HG02981 (cell line): Measurements from ENCODE around the gene ADGRF4.
A peak's percentile ranks its signal among the peaks of the same experiment; 100 is the strongest.

ENCODE experiments used
- ATAC-seq: cut with Tn5 transposase; IDR thresholded peaks from one replicate; pipeline ENCODE4 v1.9.1; 2021; ENCODE audit warnings: mild to moderate bottlenecking, moderate library complexity; ENCODE audit not compliant: unreplicated experiment

ADGRF4 gene, protein sequence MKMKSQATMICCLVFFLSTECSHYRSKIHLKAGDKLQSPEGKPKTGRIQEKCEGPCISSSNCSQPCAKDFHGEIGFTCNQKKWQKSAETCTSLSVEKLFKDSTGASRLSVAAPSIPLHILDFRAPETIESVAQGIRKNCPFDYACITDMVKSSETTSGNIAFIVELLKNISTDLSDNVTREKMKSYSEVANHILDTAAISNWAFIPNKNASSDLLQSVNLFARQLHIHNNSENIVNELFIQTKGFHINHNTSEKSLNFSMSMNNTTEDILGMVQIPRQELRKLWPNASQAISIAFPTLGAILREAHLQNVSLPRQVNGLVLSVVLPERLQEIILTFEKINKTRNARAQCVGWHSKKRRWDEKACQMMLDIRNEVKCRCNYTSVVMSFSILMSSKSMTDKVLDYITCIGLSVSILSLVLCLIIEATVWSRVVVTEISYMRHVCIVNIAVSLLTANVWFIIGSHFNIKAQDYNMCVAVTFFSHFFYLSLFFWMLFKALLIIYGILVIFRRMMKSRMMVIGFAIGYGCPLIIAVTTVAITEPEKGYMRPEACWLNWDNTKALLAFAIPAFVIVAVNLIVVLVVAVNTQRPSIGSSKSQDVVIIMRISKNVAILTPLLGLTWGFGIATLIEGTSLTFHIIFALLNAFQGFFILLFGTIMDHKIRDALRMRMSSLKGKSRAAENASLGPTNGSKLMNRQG

DNA sequence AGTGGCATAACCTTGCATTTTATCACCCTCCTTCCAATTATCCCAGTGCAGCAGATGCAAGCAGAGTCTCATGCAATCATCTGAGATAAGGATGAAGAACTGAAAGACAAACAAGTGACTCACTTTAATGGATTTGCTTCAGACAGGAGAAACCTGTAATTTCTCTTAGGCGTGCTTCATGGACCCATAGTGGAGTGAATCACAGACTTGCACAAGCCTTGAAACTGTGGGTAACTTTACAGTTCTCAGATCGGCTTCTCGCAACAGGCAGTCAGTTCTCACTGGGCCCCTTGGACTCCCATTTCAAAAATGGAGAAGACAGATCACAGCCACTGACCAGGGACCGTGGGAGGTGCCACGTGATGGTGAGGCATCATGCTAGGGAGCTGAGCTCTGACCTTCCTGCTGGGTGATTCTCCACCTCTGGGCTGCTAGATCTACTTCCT, at the start of gene ADGRF4:
ADGRF4 (plus strand) TSS at position 239 of the 446 bp plus-strand sequence. CDS start 8,666 bp downstream, outside the sequence.
- ATAC-seq, result no peak

DNA sequence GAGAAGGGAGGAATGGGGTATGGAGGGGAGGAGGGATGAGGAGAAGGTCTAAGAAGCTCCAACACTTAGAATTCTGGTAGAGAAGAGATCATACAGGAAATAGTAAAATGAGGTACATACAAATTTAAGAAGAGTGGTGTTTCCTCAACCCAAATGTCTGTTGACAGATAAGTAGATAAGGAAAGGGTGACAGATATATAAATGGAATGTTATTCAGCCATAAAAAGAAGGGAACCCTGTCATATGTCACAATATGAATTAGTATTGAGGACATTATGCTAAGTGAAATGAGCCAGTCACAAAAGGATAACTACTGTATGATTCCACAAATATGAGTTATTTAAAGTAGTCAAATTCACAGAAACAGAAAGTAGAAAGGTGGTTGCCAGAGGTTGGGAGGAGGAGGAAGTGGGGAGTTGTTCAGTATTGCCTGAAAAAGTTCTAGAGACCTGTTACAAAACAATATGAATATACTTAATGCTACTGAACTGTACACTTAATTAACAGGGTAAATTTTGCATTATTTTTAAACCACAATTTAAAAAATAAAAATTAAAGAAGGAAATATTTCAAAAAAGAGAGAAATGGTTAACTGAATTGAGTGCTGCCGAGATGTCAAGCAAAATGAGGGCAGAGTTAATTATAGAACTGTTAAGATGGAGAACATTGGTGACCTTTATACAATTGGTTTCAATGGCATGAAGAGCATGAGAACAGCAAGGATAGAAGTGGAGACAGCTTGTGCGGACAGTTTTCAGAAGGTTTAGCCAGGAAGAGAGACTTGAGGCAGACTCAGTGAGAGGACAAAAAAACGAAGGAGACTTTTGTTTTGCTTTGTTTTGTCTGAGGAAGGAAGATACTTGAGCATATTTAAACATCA, 47.6 kb upstream of the ADGRF4 start:
- peak; percentile 69 for ATAC-seq

DNA sequence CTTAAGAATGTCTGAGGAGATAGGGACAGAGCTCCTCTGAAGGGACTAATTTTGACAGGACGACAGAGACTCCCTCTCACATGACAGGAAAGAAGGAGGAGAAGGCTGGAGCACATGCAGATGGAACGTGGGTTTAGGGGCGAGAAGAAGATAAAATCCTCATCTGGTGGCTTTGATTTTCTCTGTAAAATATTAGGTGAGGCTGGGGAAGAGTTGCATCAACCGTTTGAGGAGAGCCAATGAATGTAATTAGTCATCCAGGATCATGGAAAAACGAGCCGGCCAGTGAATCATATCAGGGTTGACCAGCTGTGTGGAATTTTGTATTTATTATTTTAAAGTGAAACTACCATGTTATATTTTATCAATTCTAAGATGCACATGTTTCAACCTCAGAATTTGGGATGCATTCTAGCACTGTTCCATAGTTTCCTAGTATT, 46.9 kb upstream of the ADGRF4 start:
- ATAC-seq, result no peak

- ATAC-seq, result no peak
These were observed 44.7 kb upstream of the ADGRF4 start for GRCh38 chr6:47653706-47654105.

DNA sequence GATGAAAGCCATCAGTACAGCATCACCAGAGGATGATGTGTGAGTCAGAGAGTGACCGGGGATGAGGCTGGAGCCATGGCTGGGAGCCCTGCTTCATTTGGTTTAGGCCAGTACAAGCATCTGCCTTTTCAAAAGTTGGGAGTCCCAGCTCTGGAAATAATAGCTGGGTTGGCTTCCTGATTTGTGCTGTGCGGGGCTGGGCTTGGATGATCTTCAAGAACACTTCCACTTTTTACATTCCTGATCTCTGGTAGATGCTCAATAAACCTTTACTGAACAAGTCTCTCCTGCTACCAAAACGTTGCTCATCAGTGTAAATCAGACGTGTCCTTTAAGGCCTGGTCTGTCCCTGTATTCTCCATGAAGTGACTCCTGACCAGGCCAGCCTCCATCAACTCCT, 44.1 kb upstream of the ADGRF4 start:
- ATAC-seq, result no peak

DNA sequence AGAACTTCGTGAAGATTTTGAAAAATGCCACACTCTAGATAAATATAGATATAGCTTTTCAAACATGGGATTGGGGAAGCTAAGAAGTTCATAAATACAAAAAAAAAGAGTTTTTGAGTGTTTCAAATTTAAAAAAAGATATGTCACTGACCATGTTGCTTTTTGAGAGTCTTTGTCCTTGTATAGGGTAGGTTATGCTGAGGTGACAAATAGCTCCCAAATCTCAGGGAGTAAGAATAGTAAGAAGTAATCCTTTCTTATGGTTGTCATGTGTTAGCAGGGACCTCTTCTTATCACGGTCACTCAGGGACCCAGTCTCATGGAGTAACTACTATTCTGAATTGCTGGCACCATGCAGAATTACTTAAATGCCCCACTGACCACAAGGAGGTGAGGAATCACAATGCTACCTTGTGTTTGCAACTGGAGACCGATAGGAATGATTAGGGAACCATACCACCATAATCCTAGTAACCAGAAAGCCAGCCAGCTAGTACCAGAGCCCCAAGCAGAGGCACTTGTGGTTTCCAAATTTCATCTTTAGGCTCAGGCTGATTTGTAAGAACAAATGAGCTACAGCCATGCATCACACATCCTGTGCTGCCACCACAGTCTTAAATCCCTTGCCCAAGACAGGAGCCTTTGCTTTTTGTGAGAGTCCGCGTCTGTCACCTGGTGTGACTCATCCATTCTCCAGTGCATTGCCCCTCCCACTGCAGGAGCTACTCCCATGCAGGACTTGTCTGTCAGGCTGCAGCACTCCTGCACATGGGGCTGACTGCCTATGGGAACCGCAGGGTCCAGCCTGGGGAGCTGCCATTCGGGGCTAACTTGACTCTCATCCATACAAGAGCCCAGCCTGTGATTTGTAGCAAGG, 42.4 kb upstream of the ADGRF4 start:
- ATAC-seq, result no peak

- ATAC-seq, result no peak
These were observed 36.4 kb upstream of the ADGRF4 start for GRCh38 chr6:47661960-47662359.

DNA sequence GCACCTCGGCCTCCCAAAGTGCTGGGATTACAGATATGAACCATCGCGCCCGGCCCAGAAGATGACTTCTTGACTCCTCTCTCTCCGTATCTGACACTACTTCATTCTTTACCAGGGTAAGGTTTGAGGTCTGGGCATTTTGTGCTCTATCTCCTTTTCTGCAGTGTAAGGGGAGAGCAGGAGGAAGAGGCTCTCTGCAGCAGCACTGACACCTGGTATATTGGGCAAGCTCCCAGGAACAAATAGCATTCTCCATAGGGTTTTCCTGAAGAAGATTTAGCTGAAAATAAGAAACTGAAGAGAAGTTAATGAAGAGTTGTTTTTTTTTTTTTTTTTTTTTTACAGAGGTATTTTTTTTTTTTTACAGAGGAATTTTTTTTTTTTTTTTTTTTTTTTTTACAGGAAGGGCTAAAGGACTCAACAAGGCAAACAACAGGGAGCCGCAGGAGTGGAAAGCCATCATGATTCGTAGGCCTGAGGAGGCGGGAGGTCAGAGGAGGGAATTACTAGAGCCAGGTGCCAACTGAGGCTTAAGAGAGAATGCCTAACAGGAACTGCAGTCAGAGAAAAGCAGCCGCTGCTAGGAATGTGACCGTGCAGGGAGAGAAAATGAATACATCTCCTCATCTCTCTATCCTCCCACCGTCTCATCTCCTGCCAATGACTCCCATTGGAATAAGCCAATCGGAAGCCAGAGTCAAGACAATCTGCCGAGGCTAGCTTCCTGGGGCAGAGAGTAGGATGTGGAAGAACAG, 34.7 kb upstream of the ADGRF4 start:
- no peak for ATAC-seq

DNA sequence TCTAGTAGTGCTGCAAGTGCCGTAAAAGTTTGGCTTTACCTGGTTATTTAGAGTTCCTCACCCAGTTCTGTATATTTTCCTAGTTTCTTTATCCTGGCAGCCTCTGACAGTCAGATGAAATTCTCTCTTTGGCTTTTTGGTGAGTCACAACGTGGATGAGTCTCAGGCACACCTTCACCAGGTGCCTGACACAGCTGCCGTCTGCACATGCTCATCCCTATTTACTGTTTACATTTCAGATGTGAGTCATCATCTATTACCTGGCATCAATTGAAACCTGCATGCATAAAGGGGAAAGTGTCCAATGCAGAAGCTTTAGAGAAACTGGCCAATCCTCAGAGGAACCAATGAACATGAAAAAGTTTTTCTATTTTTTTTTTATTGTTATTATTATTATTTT, 33.3 kb upstream of the ADGRF4 start:
- ATAC-seq, result no peak

DNA sequence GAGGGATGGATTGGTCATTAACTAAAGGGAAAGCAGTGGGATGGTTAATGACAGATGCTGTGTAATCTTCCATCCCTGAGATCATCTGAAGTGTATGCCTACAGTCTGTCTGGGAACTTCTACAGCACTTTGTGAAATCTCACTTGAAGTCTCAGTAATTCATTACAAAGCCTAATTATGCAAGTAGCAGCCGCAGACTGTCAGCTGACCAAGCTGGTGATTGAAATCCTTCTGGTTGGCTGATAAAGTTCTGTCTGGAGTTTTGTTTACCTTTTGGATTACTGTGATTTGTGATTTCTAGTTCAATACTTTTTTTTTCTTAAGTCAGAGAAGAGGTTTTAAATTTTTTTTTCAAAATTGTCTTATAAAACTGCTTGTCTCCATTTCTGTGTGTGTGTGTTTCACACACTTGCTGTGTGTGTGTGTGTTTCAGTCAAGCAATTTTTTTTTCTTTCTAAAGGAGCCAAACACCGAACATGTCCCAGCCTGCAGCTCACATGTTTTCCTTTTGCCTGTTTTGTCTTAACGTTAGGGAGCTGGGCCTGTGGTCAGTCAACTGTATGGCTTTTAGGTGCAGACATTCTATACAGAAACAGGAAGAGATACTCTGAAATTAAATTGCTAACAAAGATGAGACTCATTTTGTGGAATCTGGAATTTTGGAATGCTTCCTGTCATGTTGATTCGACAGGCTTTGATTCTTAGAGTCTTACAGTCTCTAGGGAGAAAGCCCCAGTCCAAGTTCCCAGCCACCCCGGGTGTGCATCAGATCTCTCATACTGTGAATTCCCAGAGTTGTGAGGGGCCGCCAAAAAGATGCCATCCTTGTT, 28.5 kb upstream of the ADGRF4 start:
- no peak for ATAC-seq

DNA sequence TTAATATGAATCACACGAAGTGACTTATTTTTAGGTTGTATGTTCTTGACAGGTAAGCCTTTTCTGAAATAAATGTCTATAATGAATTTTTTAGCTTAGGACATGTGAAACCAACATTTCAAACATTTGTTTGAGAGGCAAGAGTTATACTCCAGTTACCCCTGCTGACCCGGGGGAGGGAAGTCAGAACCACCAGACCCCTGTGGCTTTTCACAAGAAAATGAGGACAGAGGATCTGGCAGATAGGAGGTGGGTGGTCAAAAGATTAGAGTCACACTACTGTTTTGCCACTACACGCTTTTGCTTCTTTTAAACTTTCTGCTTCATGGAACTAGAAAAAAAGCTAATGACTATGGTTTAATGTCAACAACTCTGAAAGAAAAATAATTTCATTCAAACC, 27.5 kb upstream of the ADGRF4 start:
- no peak for ATAC-seq

DNA sequence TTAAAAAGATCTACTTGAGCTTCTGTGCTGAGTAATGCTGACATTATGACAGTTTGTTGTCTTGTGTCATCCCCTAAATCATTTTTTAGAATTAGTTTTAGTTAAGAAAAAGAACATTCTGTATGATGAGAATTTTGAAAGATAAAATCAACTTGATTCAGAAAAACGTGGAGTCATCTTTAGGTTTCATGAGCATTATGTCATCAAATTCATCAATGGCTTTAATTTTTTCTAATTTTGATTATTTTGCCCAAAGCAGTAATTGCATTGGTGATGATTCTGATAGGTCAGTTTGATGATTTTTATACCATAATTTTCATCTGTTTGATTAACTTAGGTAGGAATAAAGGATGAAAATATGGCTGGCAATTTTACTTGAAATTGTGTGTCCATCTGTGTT, 26.6 kb upstream of the ADGRF4 start:
- no peak for ATAC-seq

DNA sequence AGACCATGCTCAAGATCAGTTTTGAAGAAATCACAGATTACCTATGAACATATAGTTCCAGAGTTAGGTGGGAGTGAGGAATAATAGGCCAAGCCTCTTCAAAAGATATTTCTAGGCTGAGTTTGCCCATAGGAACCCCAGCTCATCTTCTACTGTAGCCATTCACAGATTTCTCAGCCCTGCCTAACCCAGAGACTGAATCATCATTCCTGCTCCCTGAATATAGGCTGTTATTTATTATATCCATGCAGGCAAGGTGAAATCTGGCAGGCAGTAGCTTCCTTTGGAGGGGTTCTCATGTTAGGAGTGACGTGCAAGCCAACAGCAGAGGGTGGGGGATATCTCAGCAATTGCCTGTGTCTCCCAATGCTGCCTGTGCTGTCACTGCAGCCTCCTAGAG, 25.6 kb upstream of the ADGRF4 start:
- no peak for ATAC-seq

- ATAC-seq, result no peak
These were observed 23.7 kb upstream of the ADGRF4 start for GRCh38 chr6:47674673-47675072.

DNA sequence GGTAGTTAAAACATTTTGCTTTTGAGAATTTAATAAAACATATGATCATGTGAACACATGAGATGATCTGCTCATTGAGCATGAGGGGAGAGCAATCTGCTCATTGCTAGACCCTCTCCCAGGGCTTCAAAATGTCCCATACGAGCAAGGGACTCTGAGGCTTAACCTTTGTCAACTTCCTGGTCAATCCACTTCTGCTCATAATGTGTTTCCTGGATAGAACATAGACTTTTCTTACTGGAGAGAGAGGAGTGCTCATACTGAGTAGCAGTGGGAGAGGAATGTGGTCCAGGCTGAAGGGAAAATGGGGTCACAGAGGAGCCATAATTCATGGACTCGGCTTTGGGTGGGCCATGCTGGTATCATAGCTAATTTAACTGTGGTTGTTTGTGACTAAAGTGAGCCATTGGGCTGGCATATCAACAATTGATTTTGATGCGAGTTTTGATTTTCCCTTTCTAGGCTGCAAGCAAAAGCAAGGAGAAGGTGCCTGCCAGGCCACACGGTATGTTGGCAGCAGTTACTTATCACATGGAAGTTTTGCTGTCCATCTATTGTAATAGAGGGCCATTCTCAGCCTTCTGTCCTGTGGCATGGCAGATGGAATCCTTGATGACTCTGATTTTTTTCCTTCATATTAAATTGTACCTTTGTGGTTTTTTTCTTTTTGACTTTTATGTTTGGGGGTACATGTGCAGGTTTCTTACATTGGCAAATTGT, 20.8 kb upstream of the ADGRF4 start:
- ATAC-seq, result no peak

DNA sequence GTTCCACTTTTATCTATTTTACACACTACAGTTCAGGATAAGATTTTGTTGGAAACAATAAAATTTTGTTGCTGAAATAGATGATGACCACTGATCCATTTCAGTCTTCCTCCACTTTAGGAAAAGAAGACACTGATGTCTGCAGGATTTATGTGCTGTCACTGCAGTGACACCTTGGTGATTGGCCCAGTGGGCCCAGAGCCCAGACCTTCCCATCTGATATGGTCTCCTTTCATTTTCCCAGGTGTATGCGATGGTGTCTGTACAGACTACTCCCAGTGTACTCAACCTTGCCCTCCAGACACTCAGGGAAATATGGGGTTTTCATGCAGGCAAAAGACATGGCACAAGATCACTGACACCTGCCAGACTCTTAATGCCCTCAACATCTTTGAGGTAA, 19.6 kb upstream of the ADGRF4 start:
- ATAC-seq, result no peak

- ATAC-seq, result no peak
These were observed 19.0 kb upstream of the ADGRF4 start for GRCh38 chr6:47679322-47679906.

DNA sequence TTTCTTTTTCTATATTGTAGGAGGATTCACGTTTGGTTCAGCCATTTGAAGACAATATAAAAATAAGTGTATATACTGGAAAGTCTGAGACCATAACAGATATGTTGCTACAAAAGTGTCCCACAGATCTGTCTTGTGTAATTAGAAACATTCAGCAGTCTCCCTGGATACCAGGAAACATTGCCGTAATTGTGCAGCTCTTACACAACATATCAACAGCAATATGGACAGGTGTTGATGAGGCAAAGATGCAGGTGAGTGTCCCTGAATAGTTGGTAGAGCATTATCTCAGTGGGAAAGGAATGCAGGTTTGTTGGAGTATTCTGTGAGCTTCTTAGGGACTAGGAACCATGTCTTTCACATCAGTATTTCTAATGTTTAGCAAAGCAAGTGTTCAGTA, 18.3 kb upstream of the ADGRF4 start:
- no peak for ATAC-seq
